Measurements from ENCODE around the gene SPPL3.
"Not testable (repeated sequence)": the region's sequence is repeated elsewhere in the genome, so short reads cannot be mapped to it uniquely, and the experiment has no call there.

Gene SPPL3

DNA sequence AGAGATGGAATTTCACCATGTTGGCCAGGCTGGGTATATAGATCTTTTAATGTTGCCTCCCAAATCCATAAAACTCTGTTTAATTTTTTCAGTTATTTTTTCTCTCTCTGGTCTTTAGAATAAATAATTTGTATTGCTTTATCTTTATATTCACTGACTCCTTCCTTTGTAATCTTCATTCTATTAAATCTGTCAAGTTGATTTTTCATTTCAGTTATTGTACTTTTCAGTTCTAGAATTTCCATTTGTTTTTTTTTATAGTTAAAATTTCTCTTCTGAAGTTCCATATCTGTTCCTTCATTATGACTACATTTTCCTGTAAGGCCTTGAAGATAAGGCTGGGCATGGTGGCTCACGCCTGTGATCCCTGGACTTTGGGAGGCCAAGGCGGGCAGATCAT lies 13.6 kb upstream of the SPPL3 start:
- DNase-seq, result no peak

GRCh38 chr12:120916561-120916960 lies 12.4 kb upstream of the SPPL3 start:
- DNase-seq, result no peak

GRCh38 chr12:120914794-120915193 lies 10.6 kb upstream of the SPPL3 start:
- no peak for DNase-seq

GRCh38 chr12:120909633-120910298 lies 5.6 kb upstream of the SPPL3 start:
- no peak for DNase-seq

DNA sequence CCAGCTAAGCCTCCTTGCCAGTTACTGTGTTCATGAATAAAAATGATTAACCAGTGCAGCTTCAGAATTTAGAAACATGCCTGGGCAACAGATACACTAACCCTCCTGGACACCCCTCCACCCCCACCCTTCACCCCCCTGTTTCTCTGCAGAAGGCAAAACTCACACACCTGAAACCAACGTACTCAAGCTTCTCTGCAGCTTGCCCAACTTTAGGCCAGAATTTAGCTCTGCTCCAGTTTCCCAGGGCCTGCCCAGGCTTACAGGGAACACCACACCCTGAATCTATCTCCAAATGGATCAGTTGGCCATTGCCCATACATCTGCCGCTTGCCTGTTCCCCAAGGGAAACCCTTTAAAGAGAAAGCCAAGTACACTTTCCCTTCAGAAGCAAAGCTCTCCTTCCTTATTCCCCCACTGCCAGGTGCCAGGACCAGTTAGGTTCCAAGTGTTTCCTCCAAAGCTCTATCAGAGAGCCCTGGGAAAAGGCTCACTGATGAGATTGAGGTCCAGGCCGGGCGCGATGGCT lies 1.8 kb upstream of the SPPL3 start:
- no peak for DNase-seq

- DNase-seq, result peak; percentile 52 to 66
These were observed 554 bp downstream of the SPPL3 start for GRCh38 chr12:120903412-120904196.

DNA sequence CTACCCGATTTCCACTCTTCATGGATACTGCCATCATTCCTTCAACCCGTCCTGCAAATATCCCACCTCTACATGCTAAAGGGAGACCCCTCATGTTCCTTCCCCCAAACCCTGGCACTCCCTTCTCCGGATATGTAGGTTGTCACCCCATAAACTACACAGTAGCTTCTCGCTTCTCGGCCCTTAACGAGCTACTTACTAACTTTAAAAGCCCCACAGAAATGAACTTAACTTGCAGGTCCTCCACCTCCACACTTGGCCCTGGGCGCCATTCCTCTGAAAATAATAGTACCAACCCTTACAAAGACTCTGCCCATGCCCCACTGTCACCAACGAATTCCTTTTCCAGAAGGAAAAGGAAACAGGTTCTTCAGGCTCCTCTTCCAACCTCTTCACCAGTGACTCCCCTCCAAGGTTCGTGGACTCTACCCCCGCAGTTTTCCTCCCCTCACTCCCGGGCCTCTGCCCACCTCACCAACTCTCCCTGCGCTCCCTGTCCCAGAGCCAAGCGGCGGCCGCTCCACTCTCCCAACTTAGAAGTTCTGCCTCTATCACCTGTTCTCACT lies 1.2 kb downstream of the SPPL3 start:
- DNase-seq, result no peak

- no peak for DNase-seq
These were observed 2.3 kb downstream of the SPPL3 start for GRCh38 chr12:120901818-120902217.

DNA sequence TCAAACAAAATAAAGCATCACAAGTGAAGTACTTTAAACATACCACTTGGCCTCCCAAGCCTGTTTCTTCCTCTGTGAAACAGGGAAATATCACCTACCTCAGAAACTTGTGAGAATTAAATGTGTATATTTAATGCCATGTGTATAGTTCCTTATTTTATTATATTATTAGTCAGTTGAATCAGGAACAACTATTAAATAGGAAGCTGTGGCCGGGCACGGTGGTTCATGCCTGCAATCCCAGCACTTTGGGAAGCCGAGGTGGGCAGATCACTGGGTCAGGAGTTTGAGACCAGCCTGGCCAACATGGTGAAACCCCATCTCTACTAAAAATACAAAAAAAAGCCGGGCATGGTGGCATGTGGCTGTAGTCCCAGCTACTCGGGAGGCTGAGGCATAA lies 3.1 kb downstream of the SPPL3 start:
- not testable (repeated sequence) for DNase-seq

- DNase-seq, result no peak
These were observed 8.6 kb downstream of the SPPL3 start for GRCh38 chr12:120895532-120895931.

GRCh38 chr12:120892265-120892664 lies 11.9 kb downstream of the SPPL3 start:
- DNase-seq, result no peak

GRCh38 chr12:120890963-120891362 lies 13.2 kb downstream of the SPPL3 start:
- no peak for DNase-seq

- DNase-seq, result peak; percentile 10 to 19
These were observed 16.7 kb downstream of the SPPL3 start for GRCh38 chr12:120887253-120888043.

- no peak for DNase-seq
These were observed 17.7 kb downstream of the SPPL3 start for GRCh38 chr12:120886199-120887018.

- DNase-seq, result no peak
These were observed 18.6 kb downstream of the SPPL3 start for GRCh38 chr12:120885521-120885920.

- no peak for DNase-seq
These were observed 19.5 kb downstream of the SPPL3 start for GRCh38 chr12:120884644-120885043.

DNA sequence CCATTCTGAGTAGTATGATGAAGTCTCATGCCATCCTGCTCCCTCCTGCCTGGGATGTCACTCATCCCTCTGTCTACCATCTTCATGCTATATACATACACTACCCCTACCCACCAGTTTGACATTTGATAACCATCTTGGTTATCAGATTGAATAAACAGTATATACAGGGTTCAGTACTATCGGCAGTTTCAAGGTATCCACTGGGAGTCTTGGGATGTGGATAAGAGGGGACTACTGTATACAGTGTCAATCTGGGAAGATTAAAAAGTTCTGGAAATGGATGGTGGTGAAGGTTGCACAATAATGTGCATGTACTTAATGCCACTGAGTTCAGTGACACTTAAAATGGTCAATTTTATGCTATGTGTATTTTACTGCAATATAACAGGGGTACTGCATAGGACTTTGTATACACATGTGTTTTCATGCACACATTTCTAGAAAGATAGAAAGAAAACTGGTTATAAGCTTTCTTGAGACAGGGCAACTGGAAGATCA lies 22.1 kb downstream of the SPPL3 start:
- no peak for DNase-seq

- no peak for DNase-seq
These were observed 24.3 kb downstream of the SPPL3 start for GRCh38 chr12:120879718-120880300.

GRCh38 chr12:120879102-120879501 lies 25.1 kb downstream of the SPPL3 start:
- no peak for DNase-seq

- DNase-seq, result no peak
These were observed 29.5 kb downstream of the SPPL3 start for GRCh38 chr12:120874547-120875245.

DNA sequence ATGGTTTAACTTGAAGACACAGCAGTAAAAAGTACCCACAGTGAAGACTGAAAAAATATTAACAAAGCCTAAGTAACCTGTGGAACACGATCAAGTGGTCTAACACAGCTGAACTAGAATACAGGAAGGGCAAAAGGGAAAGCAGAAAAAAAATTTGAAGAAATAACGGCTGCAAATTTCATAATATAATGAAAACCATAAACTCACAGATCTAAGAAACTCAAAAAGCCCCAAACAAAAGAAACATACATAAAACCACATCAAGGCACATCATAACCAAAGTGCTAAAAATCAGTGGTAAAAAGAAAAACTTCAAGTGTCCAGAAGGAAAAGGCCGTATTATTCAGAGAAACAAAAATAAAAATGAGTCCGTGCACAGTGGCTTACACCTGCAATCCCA lies 30.9 kb downstream of the SPPL3 start:
- DNase-seq, result no peak
